IMR-90 (cell line): Measurements from ENCODE around the gene MTUS2. TPM values are rescaled to one million over a fixed set of nuclear protein-coding genes. Genes with fewer than 3 reads are reported as not detected.

Experiments used
- ATAC-seq: fragments of 200-7000 bp; cut with Tn5 transposase; 2 replicates; pipeline ENCODE4 v1.9.1; 2020; ENCODE audit warnings: low read depth, mild to moderate bottlenecking, moderate library complexity
- BruUV-seq: library from RNA; stranded (reverse); fragments of 400-500 nt; replicated peaks from 2 replicates; lab custom pipeline; 2021; lab: Mats Ljungman, UMichigan
- CTCF ChIA-PET: fragments of 300-600 bp; formaldehyde crosslinking; extraction: SDS; loops from one replicate; lab custom pipeline; 2021; ENCODE audit warnings: antibody characterized with exemption; lab: Yijun Ruan, JAX
- POLR2A ChIA-PET: fragments of 300-600 bp; sonication (Branson Sonifier 250); formaldehyde crosslinking; loops from one replicate; lab custom pipeline; 2022; ENCODE audit warnings: antibody characterized with exemption; ENCODE audit not compliant: unreplicated experiment; lab: Charles Lee
- DNase-seq: peaks from one replicate; pipeline ENCODE4 v3.0.0; 2013
- H2AFZ ChIP-seq: replicated peaks from 2 replicates; pipeline ENCODE3; 2013; ENCODE audit warnings: low read length, mild to moderate bottlenecking; ENCODE audit not compliant: poor library complexity
- H2AK5ac ChIP-seq: 2 replicates; pipeline ENCODE4 v1.6.1; 2013; ENCODE audit warnings: low read depth, low read length, inconsistent platforms
- H2AK9ac ChIP-seq: replicated peaks from 2 replicates; pipeline ENCODE3; 2013; ENCODE audit warnings: mild to moderate bottlenecking, low read depth, low read length, moderate library complexity; ENCODE audit not compliant: poor library complexity
- H2BK120ac ChIP-seq: 2 replicates; pipeline ENCODE4 v1.6.1; 2013; ENCODE audit warnings: low read depth, low read length, inconsistent platforms
- H2BK15ac ChIP-seq: 3 replicates; pipeline ENCODE4 v1.6.1; 2013; ENCODE audit warnings: low read depth, low read length, inconsistent platforms
- H2BK20ac ChIP-seq: 2 replicates; pipeline ENCODE4 v1.6.1; 2013; ENCODE audit warnings: low read depth, mild to moderate bottlenecking, inconsistent platforms, low read length, moderate library complexity
- H2BK5ac ChIP-seq: 2 replicates; pipeline ENCODE4 v1.6.1; 2013; ENCODE audit warnings: mild to moderate bottlenecking, low read depth, low read length, inconsistent platforms; ENCODE audit not compliant: poor library complexity, severe bottlenecking
- H3K14ac ChIP-seq: replicated peaks from 2 replicates; pipeline ENCODE4 v1.6.1; 2013; ENCODE audit warnings: low read depth, low read length, inconsistent platforms
- H3K18ac ChIP-seq: 2 replicates; pipeline ENCODE4 v1.6.1; 2013; ENCODE audit warnings: low read depth, low read length, control low read depth
- H3K23ac ChIP-seq: 2 replicates; pipeline ENCODE4 v1.6.1; 2013; ENCODE audit warnings: low read depth, low read length, inconsistent platforms
- H3K27ac ChIP-seq: 2 replicates; pipeline ENCODE4 v1.5.1; 2013; ENCODE audit warnings: mild to moderate bottlenecking, control low read depth, low read length; ENCODE audit not compliant: insufficient read depth
- H3K27me3 ChIP-seq: 2 replicates; pipeline ENCODE4 v1.6.1; 2013; ENCODE audit warnings: low read length; ENCODE audit not compliant: control insufficient read depth, insufficient read depth
- H3K36me3 ChIP-seq: 2 replicates; pipeline ENCODE4 v1.6.1; 2013; ENCODE audit warnings: low read length, mixed read lengths; ENCODE audit not compliant: control insufficient read depth, insufficient read depth
- H3K4ac ChIP-seq: 2 replicates; pipeline ENCODE4 v1.6.1; 2013; ENCODE audit warnings: low read depth, low read length, inconsistent platforms
- H3K4me1 ChIP-seq: 2 replicates; pipeline ENCODE4 v1.6.1; 2013; ENCODE audit warnings: low read length, mixed read lengths; ENCODE audit not compliant: control insufficient read depth, insufficient read depth
- H3K4me2 ChIP-seq: 2 replicates; pipeline ENCODE4 v1.6.1; 2013; ENCODE audit warnings: low read depth, mild to moderate bottlenecking, control low read depth, low read length, moderate library complexity
- H3K4me3 ChIP-seq: 2 replicates; pipeline ENCODE4 v1.5.1; 2013; ENCODE audit warnings: low read depth, mild to moderate bottlenecking, control low read depth, low read length, moderate library complexity; ENCODE audit not compliant: insufficient read depth
- H3K56ac ChIP-seq: 2 replicates; pipeline ENCODE4 v1.6.1; 2013; ENCODE audit warnings: low read length, inconsistent platforms; ENCODE audit not compliant: insufficient read depth; ENCODE audit errors: extremely low read depth
- H3K79me1 ChIP-seq, 2 experiments: 2 replicates each; pipeline ENCODE4 v1.6.1; 2013; ENCODE audit warnings: low read length in 2 of 2, inconsistent platforms in 1 of 2, low read depth in 1 of 2
- H3K9ac ChIP-seq: 2 replicates; pipeline ENCODE4 v1.6.1; 2013; ENCODE audit warnings: low read depth, low read length, control low read depth
- H3K9me1 ChIP-seq: 2 replicates; pipeline ENCODE4 v1.6.1; 2013; ENCODE audit warnings: low read length, inconsistent platforms; ENCODE audit not compliant: insufficient read depth
- H3K9me3 ChIP-seq: 2 replicates; pipeline ENCODE4 v1.6.1; 2013; ENCODE audit warnings: low read length; ENCODE audit not compliant: control insufficient read depth, insufficient read depth
- H4K20me1 ChIP-seq: 2 replicates; pipeline ENCODE4 v1.6.1; 2013; ENCODE audit warnings: low read length, inconsistent platforms; ENCODE audit not compliant: insufficient read depth
- H4K5ac ChIP-seq: 2 replicates; pipeline ENCODE4 v1.6.1; 2013; ENCODE audit warnings: mild to moderate bottlenecking, low read depth, low read length, control low read depth
- H4K8ac ChIP-seq, 2 experiments: 2 replicates each; pipeline ENCODE4 v1.6.1; 2013; ENCODE audit warnings: low read depth in 2 of 2, low read length in 2 of 2, control low read depth in 1 of 2, inconsistent platforms in 1 of 2
- H4K91ac ChIP-seq: 2 replicates; pipeline ENCODE4 v1.6.1; 2013; ENCODE audit warnings: low read depth, low read length, inconsistent platforms; ENCODE audit not compliant: insufficient read depth
- BHLHE40 ChIP-seq: fragments of 150-350 bp; IDR thresholded peaks from 2 replicates; pipeline ENCODE4 v1.6.1; 2016; ENCODE audit warnings: mild to moderate bottlenecking, low read depth, low read length
- CEBPB ChIP-seq: IDR thresholded peaks from 2 replicates; pipeline ENCODE4 v1.6.1; 2012; ENCODE audit warnings: low read depth, low read length, improper control_type of control experiment
- CHD1 ChIP-seq: IDR thresholded peaks from 2 replicates; pipeline ENCODE4 v1.6.1; 2012; ENCODE audit warnings: low read depth, low read length, improper control_type of control experiment
- CTCF ChIP-seq: conservative IDR thresholded peaks from 2 replicates; pipeline ENCODE4 v1.5.1; 2012; ENCODE audit warnings: mild to moderate bottlenecking, low read depth, low read length, improper control_type of control experiment
- MAFK ChIP-seq: IDR thresholded peaks from 2 replicates; pipeline ENCODE4 v1.6.1; 2012; ENCODE audit warnings: low read depth, low read length, improper control_type of control experiment
- MAZ ChIP-seq: IDR thresholded peaks from 2 replicates; pipeline ENCODE4 v1.6.1; 2012; ENCODE audit warnings: low read depth, mild to moderate bottlenecking, low read length, improper control_type of control experiment, moderate library complexity, borderline replicate concordance
- MXI1 ChIP-seq: IDR thresholded peaks from 2 replicates; pipeline ENCODE4 v1.6.1; 2012; ENCODE audit warnings: low read depth, mild to moderate bottlenecking, low read length, moderate library complexity, borderline replicate concordance
- NFE2L2 ChIP-seq: fragments of 150-350 bp; IDR thresholded peaks from 2 replicates; pipeline ENCODE4 v1.6.1; 2016; ENCODE audit warnings: low read depth, mild to moderate bottlenecking, low read length
- POLR2A ChIP-seq: IDR thresholded peaks from 2 replicates; pipeline ENCODE4 v1.6.1; 2012; ENCODE audit warnings: mild to moderate bottlenecking, low read depth, low read length
- RAD21 ChIP-seq: IDR thresholded peaks from 2 replicates; pipeline ENCODE4 v1.6.1; 2012; ENCODE audit warnings: low read length, improper control_type of control experiment
- RCOR1 ChIP-seq: IDR thresholded peaks from 2 replicates; pipeline ENCODE4 v1.6.1; 2012; ENCODE audit warnings: mild to moderate bottlenecking, low read length, improper control_type of control experiment; ENCODE audit not compliant: insufficient replicate concordance
- RFX5 ChIP-seq: IDR thresholded peaks from 2 replicates; pipeline ENCODE4 v1.8.0; 2012; ENCODE audit warnings: low read depth, mild to moderate bottlenecking, low read length, moderate library complexity
- SMC3 ChIP-seq: fragments of 150-350 bp; IDR thresholded peaks from 2 replicates; pipeline ENCODE4 v1.6.1; 2016; ENCODE audit warnings: low read depth, mild to moderate bottlenecking, antibody characterized with exemption, low read length, moderate library complexity
- USF2 ChIP-seq: fragments of 150-350 bp; IDR thresholded peaks from 2 replicates; pipeline ENCODE4 v1.6.1; 2017; ENCODE audit warnings: mild to moderate bottlenecking, antibody characterized with exemption, low read length, low read depth
- WGBS, 2 experiments: methylation state at CpG; one replicate each; pipeline versions ENCODE4 v1.1.5 to v1.1.7; 2013; ENCODE audit warnings: missing lambda C conversion rate in 2 of 2; ENCODE audit not compliant: insufficient read length in 1 of 2; ENCODE audit errors: extremely low coverage in 2 of 2; 5-methylcytosine and 5-hydroxymethylcytosine counted together
- dilution Hi-C: fragments of 300-500 bp; cut with HindIII; formaldehyde crosslinking; loops from one replicate; pipeline ENCODE4 v1.14.3; 2018; ENCODE audit warnings: low sequenced_read_pairs; ENCODE audit not compliant: unreplicated experiment
- in situ Hi-C: fragments of 300-500 bp; cut with MboI; formaldehyde crosslinking; loops from 3 replicates; pipeline ENCODE4 v1.14.3; 2019; ENCODE audit warnings: low sequenced_read_pairs, inconsistent platforms, mixed read lengths
- intact Hi-C: fragments of 100-400 bp; cut with micrococcal nuclease; formaldehyde crosslinking; loops from 2 replicates; pipeline ENCODE4 v1.10.0; 2022
- polyA plus RNA-seq, 3 experiments: library from polyadenylated mRNA; depleted of rRNA; stranded (reverse); fragments of >200 nt; gene quantifications; 2 replicates each; pipeline ENCODE4 v1.2.3, GENCODE V29; 2012; ENCODE audit warnings: low replicate concordance in 1 of 3
- total RNA-seq: library from RNA; depleted of rRNA; stranded (reverse); fragments of >200 nt; gene quantifications from 2 replicates; pipeline ENCODE4 v1.2.3, GENCODE V29; 2012
- TF ChIP-seq, protein P1 (sequence below): fragments of 150-350 bp; IDR thresholded peaks from 2 replicates; pipeline ENCODE4 v1.6.1; 2016; ENCODE audit warnings: low read depth, mild to moderate bottlenecking, low read length, moderate library complexity, borderline replicate concordance

Gene MTUS2
- total and polyA plus RNA-seq, 2 of the 4 experiments (the other 2 are of a cell fraction): under 0.01 to 0.02 TPM

DNA sequence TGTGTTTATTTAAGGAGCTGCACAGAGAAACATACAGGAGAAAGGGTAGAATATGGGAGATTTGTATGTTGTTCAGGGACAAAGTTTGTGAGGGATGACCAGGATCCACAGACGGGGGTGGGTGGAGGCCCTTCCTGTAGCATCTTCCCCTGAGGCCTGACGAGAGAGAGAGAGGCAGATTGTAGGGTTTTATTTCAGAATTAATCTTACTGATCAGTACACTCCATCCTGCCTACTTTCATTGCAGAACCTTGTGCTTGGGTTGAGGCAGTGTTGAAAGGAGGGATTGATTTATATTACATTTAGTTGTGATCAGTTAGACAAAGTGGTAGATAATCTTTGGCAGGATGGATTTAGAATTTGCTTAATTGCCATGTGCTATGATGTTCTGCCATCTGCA, 39.6 kb downstream of the MTUS2 start:
- H2BK5ac ChIP-seq: no peak overlapping the region
- no peak overlapping the region for H3K4ac ChIP-seq
- no peak overlapping the region for H2BK20ac ChIP-seq
- no peaks in the 10 kb centered on the region for H3K27me3 ChIP-seq
- H3K18ac ChIP-seq: no peak overlapping the region
- ATAC-seq (no peak), DNase-seq (no peak)
- H3K56ac ChIP-seq: no peak overlapping the region
- H4K8ac ChIP-seq: no peak overlapping the region
- POLR2A ChIA-PET: no interaction called here
- no peaks in the 10 kb centered on the region for H3K36me3 ChIP-seq
- H3K9me1 ChIP-seq: no peaks in the 10 kb centered on the region; the same call in 1 of the 2 replicates
- no peak overlapping the region for H3K4me3 ChIP-seq
- no CpG with 5 or more reads among the region's 2 CpGs for WGBS, 2 experiments
- TF ChIP-seq CHD1: no peak
- no peak for TF ChIP-seq SMC3
- TF ChIP-seq POLR2A: no peak
- TF ChIP-seq RFX5: no peak
- no peak for TF ChIP-seq BHLHE40
- TF ChIP-seq CEBPB: no peak
- TF ChIP-seq CTCF: no peak
- no peak for TF ChIP-seq MXI1
- no peak for TF ChIP-seq USF2
- no peak for TF ChIP-seq MAZ
- TF ChIP-seq MAFK: no peak
- no peak for TF ChIP-seq RAD21
- no peak for TF ChIP-seq NFE2L2
- TF ChIP-seq, protein P1, sequence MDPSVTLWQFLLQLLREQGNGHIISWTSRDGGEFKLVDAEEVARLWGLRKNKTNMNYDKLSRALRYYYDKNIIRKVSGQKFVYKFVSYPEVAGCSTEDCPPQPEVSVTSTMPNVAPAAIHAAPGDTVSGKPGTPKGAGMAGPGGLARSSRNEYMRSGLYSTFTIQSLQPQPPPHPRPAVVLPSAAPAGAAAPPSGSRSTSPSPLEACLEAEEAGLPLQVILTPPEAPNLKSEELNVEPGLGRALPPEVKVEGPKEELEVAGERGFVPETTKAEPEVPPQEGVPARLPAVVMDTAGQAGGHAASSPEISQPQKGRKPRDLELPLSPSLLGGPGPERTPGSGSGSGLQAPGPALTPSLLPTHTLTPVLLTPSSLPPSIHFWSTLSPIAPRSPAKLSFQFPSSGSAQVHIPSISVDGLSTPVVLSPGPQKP: no peak
- no peak for TF ChIP-seq RCOR1
- CTCF ChIA-PET: no interaction called here
- H4K5ac ChIP-seq: no peak overlapping the region
- H3K23ac ChIP-seq: no peak overlapping the region
- no peaks in the 10 kb centered on the region for H3K4me1 ChIP-seq
- dilution Hi-C loops (no loop called here), in situ Hi-C loops (no loop called here), intact Hi-C loops (no loop called here)
- no peak overlapping the region for H3K27ac ChIP-seq
- no peaks in the 10 kb centered on the region for H3K9me3 ChIP-seq
- no peak overlapping the region for H4K91ac ChIP-seq
- no peaks in the 10 kb centered on the region for H3K79me1 ChIP-seq
- H2BK15ac ChIP-seq: no peak overlapping the region
- H2AK9ac ChIP-seq: no peak overlapping the region
- H2AFZ ChIP-seq: no peak overlapping the region
- no peak overlapping the region for H3K14ac ChIP-seq
- no peak overlapping the region for H2AK5ac ChIP-seq
- no peaks in the 10 kb centered on the region for H4K20me1 ChIP-seq
- H3K9ac ChIP-seq: no peak overlapping the region
- H2BK120ac ChIP-seq: no peak overlapping the region
- no peak overlapping the region for H3K4me2 ChIP-seq
- no TSS peak for BruUV-seq
